ENCODE measurements around the gene INHBE.

- TF ChIP-seq POLR2A (IDR thresholded peaks at IDR 0.05; ENCODE audit: low read depth, low read length), result no peak
- no peak for TF ChIP-seq TAF1 (IDR thresholded peaks at IDR 0.05; ENCODE audit: borderline replicate concordance, low read depth, low read length)
- TF ChIP-seq POLR2AphosphoS5 (IDR thresholded peaks at IDR 0.05; ENCODE audit: low read depth, low read length), result no peak
Observed at GRCh38 chr12:57467915-57468314, 12.8 kb downstream of the INHBE start.
